NCI-H748 (cell line): Measurements from ENCODE around the gene SP2.

Source experiments
- DNase-seq: peaks from one replicate; lab custom pipeline; 2025; ENCODE audit not compliant: unreplicated experiment; lab: John Stamatoyannopoulos, UW

The SP2 gene

GRCh38 chr17:47970725-47971499, 74.9 kb downstream of the SP2 start, which contains the start of gene CDK5RAP3:
TSS of gene CDK5RAP3 (plus strand) at chr17:47971113. CDS start at chr17:47971147, 34 bp downstream.
- peak; percentile 99 for DNase-seq

GRCh38 chr17:47973541-47973940, 77.5 kb downstream of the SP2 start:
- DNase-seq: no peak

GRCh38 chr17:47975189-47975822, 79.3 kb downstream of the SP2 start:
- DNase-seq: no peak

GRCh38 chr17:47975823-47976205, 79.8 kb downstream of the SP2 start:
- DNase-seq: no peak

GRCh38 chr17:47978324-47978723, 82.3 kb downstream of the SP2 start:
- DNase-seq: peak; percentile 61
